ENCODE data around the gene SLC16A7.
"Not testable (repeated sequence)": the region's sequence is repeated elsewhere in the genome, so short reads cannot be mapped to it uniquely, and the experiment has no call there.

Gene SLC16A7

GRCh38 chr12:59742841-59743240 is 147.0 kb downstream of the SLC16A7 start:
- no peak for DNase-seq

DNA sequence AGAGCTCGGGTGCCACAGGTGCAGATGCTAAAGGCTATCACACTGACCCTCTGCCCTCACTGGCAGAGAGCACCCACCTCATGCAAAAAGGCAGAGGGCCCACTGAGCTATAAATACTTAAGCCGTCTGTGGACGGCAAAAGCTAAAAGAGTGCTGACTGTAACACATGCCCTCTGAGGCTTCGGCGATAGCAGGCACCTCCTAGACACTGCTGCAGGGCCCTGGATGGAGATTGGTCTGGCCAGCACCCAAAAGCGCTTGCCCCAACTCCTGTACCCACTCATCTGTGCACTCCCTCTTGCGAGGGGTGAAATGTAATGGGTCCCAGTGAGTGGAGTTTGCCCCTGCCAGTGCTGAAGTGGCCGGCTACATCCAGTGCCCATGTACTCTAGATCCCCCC is 148.7 kb downstream of the SLC16A7 start:
- no peak for DNase-seq

- DNase-seq = not testable (repeated sequence)
Measured at GRCh38 chr12:59751091-59751490, 155.3 kb downstream of the SLC16A7 start.

GRCh38 chr12:59761542-59761941 is 165.7 kb downstream of the SLC16A7 start:
- DNase-seq = no peak

- DNase-seq = no peak
Measured at GRCh38 chr12:59763835-59764234, 168.0 kb downstream of the SLC16A7 start.

GRCh38 chr12:59768031-59768430 is 172.2 kb downstream of the SLC16A7 start:
- no peak for DNase-seq

DNA sequence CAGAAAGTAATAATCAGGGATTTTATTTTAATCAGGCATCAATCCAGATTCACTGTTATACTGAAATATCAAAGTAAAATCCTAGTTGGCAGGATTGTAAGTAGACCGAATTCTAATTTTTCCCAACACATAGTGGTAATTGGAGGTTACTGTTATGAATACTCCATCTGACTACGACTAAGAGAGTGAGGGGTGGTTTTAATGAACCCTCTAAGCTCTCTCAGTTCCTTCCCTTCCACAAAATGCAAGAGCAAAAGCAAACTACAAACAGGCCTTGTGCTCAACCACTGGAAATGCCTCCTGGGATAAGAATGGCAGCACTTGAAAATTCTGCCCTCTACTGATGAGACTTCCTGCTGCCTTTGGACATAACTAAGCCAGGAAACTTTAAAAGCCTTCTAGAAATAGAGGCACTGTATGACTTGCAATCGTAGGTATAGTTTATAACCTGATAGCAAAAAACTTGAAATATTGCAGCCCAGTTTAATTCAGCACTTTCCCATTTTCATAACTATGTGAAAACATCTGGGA is 184.8 kb downstream of the SLC16A7 start:
- no peak for DNase-seq

GRCh38 chr12:59787610-59788009 is 191.8 kb downstream of the SLC16A7 start:
- DNase-seq = no peak

- DNase-seq = no peak
Measured at GRCh38 chr12:59792647-59793046, 196.8 kb downstream of the SLC16A7 start.

- no peak for DNase-seq
Measured at GRCh38 chr12:59803735-59804134, 207.9 kb downstream of the SLC16A7 start.

- no peak for DNase-seq
Measured at GRCh38 chr12:59808317-59808910, 212.6 kb downstream of the SLC16A7 start.

DNA sequence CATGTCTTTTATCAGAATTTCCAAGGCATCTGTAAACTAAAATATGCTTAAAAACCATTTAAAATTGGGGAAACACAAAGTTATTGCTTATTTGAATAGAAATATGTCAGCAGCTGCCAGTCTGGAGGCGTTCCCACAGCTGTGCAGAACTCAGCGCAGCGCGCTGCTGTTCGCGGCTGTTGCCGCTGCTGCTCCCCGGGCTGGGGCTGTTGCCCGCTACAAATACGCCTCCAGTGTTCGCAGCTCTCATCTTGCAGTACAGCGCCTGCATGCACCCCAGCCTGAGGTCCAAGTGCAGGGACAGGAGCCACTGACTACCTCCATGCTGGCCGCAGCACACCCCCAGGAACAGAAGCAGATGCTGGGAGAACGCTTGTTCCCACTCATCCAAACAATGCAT is 216.2 kb downstream of the SLC16A7 start:
- no peak for DNase-seq

- DNase-seq = no peak
Measured at GRCh38 chr12:59812716-59813115, 216.9 kb downstream of the SLC16A7 start.

GRCh38 chr12:59820594-59821011 is 224.8 kb downstream of the SLC16A7 start:
- no peak for DNase-seq

- DNase-seq = no peak
Measured at GRCh38 chr12:59823567-59823966, 227.7 kb downstream of the SLC16A7 start.

DNA sequence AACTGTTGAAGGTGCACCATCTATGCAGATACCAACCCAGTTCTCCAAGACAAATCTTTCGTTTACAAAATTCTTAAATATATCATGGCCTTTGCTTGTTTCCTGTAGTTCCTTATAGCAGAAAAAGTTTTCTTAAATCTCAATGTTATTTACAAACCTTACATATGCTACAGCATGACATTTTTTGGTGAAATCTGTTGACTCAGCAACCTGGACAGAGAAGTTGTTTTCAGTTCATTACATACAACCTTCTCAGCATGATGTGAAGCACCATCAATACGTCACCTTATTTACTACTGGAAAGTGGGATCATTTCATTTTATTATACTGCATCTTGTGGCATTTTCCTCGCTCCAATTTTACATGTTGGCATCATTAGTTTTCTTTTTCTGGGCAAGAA is 231.9 kb downstream of the SLC16A7 start:
- no peak for DNase-seq

DNA sequence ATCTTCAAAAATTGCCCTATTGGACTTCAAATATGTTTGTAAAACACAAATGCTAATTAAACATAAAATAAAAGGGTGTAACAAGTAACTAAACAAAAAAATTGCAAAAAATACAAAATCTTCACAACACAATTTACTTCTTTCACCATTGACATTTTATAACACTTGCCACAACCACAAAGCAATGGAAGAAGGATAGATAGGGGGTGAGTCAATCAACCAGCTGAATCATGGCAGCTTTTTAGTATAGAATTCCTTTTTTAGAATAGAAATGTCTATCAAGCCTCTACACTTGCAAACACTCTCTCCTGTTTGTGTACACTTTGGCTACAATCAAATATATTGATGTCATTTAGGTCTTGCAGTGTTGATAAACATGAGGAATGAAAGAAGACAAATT is 232.7 kb downstream of the SLC16A7 start:
- no peak for DNase-seq

- DNase-seq = no peak
Measured at GRCh38 chr12:59833408-59833807, 237.6 kb downstream of the SLC16A7 start.

- no peak for DNase-seq
Measured at GRCh38 chr12:59834659-59835474, 239.0 kb downstream of the SLC16A7 start.
